HepG2 (cell line): ENCODE measurements around the gene KCNH6. TPM values are rescaled to one million over a fixed set of nuclear protein-coding genes. Genes with fewer than 3 reads are reported as not detected.

Source experiments
- ADNP ChIP-seq: sonication (generic); formaldehyde crosslinking; IDR thresholded peaks from 2 replicates; pipeline ENCODE4 v1.4.0; 2020; ENCODE audit warnings: missing genetic modification reagents
- BORCS8-MEF2B ChIP-seq: sonication (generic); formaldehyde crosslinking; IDR thresholded peaks from 2 replicates; pipeline ENCODE4 v1.8.0; 2022; ENCODE audit warnings: mild to moderate bottlenecking, missing genetic modification reagents
- SP1 ChIP-seq, 2 experiments: fragments of 450-650 bp in 1 of 2; sonication (generic) in 1 of 2; formaldehyde crosslinking in 1 of 2; IDR thresholded peaks; 2 replicates each; pipeline versions ENCODE4 v1.4.0 to v1.6.1; 2016 to 2020; ENCODE audit warnings: missing genetic modification reagents in 1 of 2
- ZFP62 ChIP-seq: sonication (generic); formaldehyde crosslinking; IDR thresholded peaks from 2 replicates; pipeline ENCODE4 v1.4.0; 2020; ENCODE audit warnings: missing genetic modification reagents
- ZNF121 ChIP-seq: sonication (generic); formaldehyde crosslinking; IDR thresholded peaks from 2 replicates; pipeline ENCODE4 v1.5.0; 2020; ENCODE audit warnings: mild to moderate bottlenecking, missing genetic modification reagents
- ZNF354B ChIP-seq: sonication (generic); formaldehyde crosslinking; IDR thresholded peaks from 2 replicates; pipeline ENCODE4 v1.8.0; 2022; ENCODE audit warnings: mild to moderate bottlenecking, missing genetic modification reagents
- ZSCAN30 ChIP-seq: sonication (generic); formaldehyde crosslinking; IDR thresholded peaks from 2 replicates; pipeline ENCODE4 v1.5.0; 2020; ENCODE audit warnings: mild to moderate bottlenecking, missing genetic modification reagents
- polyA plus RNA-seq, 8 experiments: library from polyadenylated mRNA; depleted of rRNA in 3 of 8; stranded (reverse) in 7 of 8; unstranded in 1 of 8; fragments of >200 nt; fragmentation: Illumina TruSeq in 4 of 8; extraction: Trizol in 4 of 8; gene quantifications; 2 replicates each; pipeline versions ENCODE4 v1.2.1 to v1.2.3, GENCODE V29; 2011 to 2016; ENCODE audit warnings: low read depth in 4 of 8, missing spikeins in 1 of 8, mixed read lengths in 1 of 8; ENCODE audit not compliant: insufficient read depth in 1 of 8
- total RNA-seq, 5 experiments: library from RNA; depleted of rRNA; stranded (reverse); fragments of >200 nt; fragmentation: Illumina TruSeq; extraction: Trizol; gene quantifications; 2 replicates each; pipeline ENCODE4 v1.2.3, GENCODE V29; 2016; ENCODE audit warnings: low read depth in 1 of 5
- TF ChIP-seq, protein P1 (sequence below): sonication (generic); formaldehyde crosslinking; IDR thresholded peaks from 2 replicates; pipeline ENCODE4 v1.5.1; 2020; ENCODE audit warnings: missing genetic modification reagents, mild to moderate bottlenecking, borderline replicate concordance
- TF ChIP-seq, protein P2 (sequence below): sonication (generic); formaldehyde crosslinking; IDR thresholded peaks from 2 replicates; pipeline ENCODE4 v1.5.0; 2020; ENCODE audit warnings: mild to moderate bottlenecking, missing genetic modification reagents, moderate library complexity
- TF ChIP-seq, protein P3 (sequence below): sonication (generic); formaldehyde crosslinking; IDR thresholded peaks from 2 replicates; pipeline ENCODE4 v1.4.0; 2020; ENCODE audit warnings: missing genetic modification reagents
- TF ChIP-seq, protein P4 (sequence below): sonication (generic); formaldehyde crosslinking; IDR thresholded peaks from 2 replicates; pipeline ENCODE4 v1.5.1; 2020; ENCODE audit warnings: mild to moderate bottlenecking, missing genetic modification reagents, borderline replicate concordance
- TF ChIP-seq, protein P5 (sequence below): sonication (generic); formaldehyde crosslinking; IDR thresholded peaks from 2 replicates; pipeline ENCODE4 v1.4.0; 2020; ENCODE audit warnings: missing genetic modification reagents, borderline replicate concordance

Gene KCNH6
- total and polyA plus RNA-seq, 2 of the 13 experiments (the other 11 are each of a cell fraction or from before 2014, with no cell fraction given) = 0.05 to 0.18 TPM

DNA sequence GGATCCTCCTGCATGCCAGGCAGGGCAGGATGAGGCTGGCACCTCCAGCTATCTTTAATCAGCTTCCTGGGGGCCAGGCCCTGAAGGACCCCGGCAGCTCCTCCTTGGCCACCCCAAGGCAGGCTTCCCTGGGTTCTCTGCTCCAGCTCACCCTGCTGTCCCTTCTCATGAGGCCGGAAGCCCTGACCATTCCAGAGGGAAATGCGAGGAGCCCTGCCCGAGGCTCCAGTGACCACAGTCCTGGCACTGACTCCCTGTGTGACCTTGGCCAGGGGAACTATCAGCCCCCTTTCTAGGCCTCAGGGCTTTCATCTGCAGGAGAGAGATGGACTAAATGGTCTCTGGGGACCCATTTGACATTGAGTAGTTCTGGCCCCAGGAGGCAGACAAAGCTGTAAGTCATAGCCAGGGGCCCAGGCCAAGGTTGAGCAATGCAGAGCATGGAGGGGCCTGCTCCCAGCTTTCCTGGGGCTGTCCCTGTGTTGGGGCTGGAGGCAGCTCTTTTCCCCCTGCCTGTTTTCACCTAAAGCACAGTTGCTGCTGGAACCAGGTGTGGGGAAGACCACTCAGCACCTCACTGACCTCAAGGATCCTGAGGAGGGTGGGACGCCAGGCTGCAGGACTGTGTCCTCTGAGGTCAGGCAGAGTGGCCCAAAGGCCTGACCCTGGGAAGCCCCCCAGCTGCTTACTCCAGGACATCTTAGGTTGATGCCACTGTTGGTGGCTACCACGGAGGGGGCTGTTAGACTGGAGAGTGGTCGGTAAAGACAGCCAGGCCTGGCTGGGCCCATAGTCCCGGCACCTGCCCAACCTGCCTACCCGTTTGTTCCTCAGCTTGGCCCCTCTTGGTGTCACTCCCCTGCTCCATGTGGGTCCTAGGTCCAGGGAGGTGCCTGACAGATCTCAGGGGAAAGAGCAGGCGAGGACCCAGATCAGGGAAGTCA lies 8.1 kb downstream of the KCNH6 start (continued):
- TF ChIP-seq, protein P1, sequence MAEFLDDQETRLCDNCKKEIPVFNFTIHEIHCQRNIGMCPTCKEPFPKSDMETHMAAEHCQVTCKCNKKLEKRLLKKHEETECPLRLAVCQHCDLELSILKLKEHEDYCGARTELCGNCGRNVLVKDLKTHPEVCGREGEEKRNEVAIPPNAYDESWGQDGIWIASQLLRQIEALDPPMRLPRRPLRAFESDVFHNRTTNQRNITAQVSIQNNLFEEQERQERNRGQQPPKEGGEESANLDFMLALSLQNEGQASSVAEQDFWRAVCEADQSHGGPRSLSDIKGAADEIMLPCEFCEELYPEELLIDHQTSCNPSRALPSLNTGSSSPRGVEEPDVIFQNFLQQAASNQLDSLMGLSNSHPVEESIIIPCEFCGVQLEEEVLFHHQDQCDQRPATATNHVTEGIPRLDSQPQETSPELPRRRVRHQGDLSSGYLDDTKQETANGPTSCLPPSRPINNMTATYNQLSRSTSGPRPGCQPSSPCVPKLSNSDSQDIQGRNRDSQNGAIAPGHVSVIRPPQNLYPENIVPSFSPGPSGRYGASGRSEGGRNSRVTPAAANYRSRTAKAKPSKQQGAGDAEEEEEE (CRISPR knock-in tag) = no peak
- TF ChIP-seq ZSCAN30 (no peak), ZFP62 (CRISPR knock-in tag) (no peak), ZNF121 (CRISPR knock-in tag) (no peak), ADNP (no peak), SP1 (IDR thresholded peaks at IDR 0.05) (no peak), SP1 (CRISPR knock-in tag; IDR thresholded peaks at IDR 0.05) (no peak), ZNF354B (CRISPR knock-in tag) (no peak), BORCS8-MEF2B (CRISPR knock-in tag) (peak; percentile 92)
- TF ChIP-seq, protein P2, sequence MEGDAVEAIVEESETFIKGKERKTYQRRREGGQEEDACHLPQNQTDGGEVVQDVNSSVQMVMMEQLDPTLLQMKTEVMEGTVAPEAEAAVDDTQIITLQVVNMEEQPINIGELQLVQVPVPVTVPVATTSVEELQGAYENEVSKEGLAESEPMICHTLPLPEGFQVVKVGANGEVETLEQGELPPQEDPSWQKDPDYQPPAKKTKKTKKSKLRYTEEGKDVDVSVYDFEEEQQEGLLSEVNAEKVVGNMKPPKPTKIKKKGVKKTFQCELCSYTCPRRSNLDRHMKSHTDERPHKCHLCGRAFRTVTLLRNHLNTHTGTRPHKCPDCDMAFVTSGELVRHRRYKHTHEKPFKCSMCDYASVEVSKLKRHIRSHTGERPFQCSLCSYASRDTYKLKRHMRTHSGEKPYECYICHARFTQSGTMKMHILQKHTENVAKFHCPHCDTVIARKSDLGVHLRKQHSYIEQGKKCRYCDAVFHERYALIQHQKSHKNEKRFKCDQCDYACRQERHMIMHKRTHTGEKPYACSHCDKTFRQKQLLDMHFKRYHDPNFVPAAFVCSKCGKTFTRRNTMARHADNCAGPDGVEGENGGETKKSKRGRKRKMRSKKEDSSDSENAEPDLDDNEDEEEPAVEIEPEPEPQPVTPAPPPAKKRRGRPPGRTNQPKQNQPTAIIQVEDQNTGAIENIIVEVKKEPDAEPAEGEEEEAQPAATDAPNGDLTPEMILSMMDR (CRISPR knock-in tag) = 0 out of 2 replicates have a peak, but pooled peaks have one; percentile 28
- TF ChIP-seq, protein P3, sequence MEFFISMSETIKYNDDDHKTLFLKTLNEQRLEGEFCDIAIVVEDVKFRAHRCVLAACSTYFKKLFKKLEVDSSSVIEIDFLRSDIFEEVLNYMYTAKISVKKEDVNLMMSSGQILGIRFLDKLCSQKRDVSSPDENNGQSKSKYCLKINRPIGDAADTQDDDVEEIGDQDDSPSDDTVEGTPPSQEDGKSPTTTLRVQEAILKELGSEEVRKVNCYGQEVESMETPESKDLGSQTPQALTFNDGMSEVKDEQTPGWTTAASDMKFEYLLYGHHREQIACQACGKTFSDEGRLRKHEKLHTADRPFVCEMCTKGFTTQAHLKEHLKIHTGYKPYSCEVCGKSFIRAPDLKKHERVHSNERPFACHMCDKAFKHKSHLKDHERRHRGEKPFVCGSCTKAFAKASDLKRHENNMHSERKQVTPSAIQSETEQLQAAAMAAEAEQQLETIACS (CRISPR knock-in tag) = no peak
- TF ChIP-seq, protein P4, sequence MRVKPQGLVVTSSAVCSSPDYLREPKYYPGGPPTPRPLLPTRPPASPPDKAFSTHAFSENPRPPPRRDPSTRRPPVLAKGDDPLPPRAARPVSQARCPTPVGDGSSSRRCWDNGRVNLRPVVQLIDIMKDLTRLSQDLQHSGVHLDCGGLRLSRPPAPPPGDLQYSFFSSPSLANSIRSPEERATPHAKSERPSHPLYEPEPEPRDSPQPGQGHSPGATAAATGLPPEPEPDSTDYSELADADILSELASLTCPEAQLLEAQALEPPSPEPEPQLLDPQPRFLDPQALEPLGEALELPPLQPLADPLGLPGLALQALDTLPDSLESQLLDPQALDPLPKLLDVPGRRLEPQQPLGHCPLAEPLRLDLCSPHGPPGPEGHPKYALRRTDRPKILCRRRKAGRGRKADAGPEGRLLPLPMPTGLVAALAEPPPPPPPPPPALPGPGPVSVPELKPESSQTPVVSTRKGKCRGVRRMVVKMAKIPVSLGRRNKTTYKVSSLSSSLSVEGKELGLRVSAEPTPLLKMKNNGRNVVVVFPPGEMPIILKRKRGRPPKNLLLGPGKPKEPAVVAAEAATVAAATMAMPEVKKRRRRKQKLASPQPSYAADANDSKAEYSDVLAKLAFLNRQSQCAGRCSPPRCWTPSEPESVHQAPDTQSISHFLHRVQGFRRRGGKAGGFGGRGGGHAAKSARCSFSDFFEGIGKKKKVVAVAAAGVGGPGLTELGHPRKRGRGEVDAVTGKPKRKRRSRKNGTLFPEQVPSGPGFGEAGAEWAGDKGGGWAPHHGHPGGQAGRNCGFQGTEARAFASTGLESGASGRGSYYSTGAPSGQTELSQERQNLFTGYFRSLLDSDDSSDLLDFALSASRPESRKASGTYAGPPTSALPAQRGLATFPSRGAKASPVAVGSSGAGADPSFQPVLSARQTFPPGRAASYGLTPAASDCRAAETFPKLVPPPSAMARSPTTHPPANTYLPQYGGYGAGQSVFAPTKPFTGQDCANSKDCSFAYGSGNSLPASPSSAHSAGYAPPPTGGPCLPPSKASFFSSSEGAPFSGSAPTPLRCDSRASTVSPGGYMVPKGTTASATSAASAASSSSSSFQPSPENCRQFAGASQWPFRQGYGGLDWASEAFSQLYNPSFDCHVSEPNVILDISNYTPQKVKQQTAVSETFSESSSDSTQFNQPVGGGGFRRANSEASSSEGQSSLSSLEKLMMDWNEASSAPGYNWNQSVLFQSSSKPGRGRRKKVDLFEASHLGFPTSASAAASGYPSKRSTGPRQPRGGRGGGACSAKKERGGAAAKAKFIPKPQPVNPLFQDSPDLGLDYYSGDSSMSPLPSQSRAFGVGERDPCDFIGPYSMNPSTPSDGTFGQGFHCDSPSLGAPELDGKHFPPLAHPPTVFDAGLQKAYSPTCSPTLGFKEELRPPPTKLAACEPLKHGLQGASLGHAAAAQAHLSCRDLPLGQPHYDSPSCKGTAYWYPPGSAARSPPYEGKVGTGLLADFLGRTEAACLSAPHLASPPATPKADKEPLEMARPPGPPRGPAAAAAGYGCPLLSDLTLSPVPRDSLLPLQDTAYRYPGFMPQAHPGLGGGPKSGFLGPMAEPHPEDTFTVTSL (CRISPR knock-in tag) = peak; percentile 96
- TF ChIP-seq, protein P5, sequence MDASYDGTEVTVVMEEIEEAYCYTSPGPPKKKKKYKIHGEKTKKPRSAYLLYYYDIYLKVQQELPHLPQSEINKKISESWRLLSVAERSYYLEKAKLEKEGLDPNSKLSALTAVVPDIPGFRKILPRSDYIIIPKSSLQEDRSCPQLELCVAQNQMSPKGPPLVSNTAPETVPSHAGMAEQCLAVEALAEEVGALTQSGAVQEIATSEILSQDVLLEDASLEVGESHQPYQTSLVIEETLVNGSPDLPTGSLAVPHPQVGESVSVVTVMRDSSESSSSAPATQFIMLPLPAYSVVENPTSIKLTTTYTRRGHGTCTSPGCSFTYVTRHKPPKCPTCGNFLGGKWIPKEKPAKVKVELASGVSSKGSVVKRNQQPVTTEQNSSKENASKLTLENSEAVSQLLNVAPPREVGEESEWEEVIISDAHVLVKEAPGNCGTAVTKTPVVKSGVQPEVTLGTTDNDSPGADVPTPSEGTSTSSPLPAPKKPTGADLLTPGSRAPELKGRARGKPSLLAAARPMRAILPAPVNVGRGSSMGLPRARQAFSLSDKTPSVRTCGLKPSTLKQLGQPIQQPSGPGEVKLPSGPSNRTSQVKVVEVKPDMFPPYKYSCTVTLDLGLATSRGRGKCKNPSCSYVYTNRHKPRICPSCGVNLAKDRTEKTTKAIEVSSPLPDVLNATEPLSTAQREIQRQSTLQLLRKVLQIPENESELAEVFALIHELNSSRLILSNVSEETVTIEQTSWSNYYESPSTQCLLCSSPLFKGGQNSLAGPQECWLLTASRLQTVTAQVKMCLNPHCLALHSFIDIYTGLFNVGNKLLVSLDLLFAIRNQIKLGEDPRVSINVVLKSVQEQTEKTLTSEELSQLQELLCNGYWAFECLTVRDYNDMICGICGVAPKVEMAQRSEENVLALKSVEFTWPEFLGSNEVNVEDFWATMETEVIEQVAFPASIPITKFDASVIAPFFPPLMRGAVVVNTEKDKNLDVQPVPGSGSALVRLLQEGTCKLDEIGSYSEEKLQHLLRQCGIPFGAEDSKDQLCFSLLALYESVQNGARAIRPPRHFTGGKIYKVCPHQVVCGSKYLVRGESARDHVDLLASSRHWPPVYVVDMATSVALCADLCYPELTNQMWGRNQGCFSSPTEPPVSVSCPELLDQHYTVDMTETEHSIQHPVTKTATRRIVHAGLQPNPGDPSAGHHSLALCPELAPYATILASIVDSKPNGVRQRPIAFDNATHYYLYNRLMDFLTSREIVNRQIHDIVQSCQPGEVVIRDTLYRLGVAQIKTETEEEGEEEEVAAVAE (CRISPR knock-in tag) = peak; percentile 66; the same call in 1 of the 2 replicates
